Measurements from ENCODE around the gene AP4E1.

AP4E1 gene

DNA sequence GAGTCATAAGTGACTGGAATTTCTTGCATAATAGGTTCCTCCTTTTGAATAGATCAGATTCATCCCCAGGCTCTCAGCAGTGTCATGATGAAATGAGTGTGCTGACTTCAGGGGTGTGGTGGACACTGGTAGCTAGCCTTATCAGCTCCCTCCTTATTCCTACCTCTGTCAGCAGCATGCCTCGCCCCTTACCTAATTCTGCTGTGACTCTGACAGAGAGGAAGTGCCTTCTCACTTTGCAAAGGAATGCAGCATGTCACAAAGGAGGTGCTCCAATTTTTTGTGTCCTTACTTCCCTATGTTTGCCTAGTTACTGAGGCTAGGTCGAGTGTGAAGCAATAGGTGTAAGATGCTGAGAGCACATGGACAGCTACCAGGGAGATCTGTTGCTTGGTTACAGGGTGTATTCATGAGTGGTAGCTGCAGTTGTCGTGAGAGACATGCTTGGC, 95.6 kb downstream of the AP4E1 start:
- TF ChIP-seq POLR2AphosphoS5 (IDR thresholded peaks at IDR 0.05; ENCODE audit: low read depth, low read length) (no peak), SIN3A (IDR thresholded peaks at IDR 0.05; ENCODE audit: borderline replicate concordance, insufficient read depth, low read length) (no peak), FOXP2 (optimal IDR thresholded peaks at IDR 0.05; ENCODE audit: borderline replicate concordance, extremely low read depth, extremely low read length, insufficient read depth) (no peak), TAF1 (IDR thresholded peaks at IDR 0.05; ENCODE audit: borderline replicate concordance, insufficient read depth, low read length) (no peak)
- TF ChIP-seq, protein P1, sequence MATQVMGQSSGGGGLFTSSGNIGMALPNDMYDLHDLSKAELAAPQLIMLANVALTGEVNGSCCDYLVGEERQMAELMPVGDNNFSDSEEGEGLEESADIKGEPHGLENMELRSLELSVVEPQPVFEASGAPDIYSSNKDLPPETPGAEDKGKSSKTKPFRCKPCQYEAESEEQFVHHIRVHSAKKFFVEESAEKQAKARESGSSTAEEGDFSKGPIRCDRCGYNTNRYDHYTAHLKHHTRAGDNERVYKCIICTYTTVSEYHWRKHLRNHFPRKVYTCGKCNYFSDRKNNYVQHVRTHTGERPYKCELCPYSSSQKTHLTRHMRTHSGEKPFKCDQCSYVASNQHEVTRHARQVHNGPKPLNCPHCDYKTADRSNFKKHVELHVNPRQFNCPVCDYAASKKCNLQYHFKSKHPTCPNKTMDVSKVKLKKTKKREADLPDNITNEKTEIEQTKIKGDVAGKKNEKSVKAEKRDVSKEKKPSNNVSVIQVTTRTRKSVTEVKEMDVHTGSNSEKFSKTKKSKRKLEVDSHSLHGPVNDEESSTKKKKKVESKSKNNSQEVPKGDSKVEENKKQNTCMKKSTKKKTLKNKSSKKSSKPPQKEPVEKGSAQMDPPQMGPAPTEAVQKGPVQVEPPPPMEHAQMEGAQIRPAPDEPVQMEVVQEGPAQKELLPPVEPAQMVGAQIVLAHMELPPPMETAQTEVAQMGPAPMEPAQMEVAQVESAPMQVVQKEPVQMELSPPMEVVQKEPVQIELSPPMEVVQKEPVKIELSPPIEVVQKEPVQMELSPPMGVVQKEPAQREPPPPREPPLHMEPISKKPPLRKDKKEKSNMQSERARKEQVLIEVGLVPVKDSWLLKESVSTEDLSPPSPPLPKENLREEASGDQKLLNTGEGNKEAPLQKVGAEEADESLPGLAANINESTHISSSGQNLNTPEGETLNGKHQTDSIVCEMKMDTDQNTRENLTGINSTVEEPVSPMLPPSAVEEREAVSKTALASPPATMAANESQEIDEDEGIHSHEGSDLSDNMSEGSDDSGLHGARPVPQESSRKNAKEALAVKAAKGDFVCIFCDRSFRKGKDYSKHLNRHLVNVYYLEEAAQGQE (IDR thresholded peaks at IDR 0.05; ENCODE audit: insufficient read depth in 1 of 2, low read depth in 2 of 2, low read length in 2 of 2): no peak

DNA sequence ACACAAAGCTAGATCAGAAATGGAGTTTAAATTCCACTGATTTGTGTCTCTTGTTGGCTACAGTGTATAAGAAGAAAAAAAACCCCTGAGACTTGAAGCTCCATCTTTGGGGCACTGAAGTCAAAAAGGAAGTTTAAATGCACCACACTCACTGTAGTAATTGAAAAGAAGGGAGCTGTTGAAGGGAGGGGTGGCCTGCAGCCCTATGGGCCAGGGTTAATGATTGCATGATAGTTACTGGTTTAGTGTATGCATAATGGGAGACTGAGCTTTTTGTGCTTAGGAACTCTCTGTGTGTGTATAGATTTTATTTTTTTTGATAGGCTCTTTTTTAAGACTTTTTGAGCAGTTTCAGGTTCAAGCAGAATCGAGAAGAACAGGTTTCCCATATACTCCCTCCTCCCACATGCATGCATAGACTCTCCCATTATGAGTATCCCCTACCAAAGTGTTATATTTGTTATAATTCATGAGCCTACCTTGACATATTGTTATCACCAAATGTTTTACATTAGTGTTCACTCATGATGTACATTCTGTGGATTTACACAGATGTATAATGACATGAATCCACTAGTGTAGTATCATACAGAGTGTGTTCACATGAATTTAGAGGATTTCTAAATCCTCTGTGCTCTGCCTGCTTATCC, 98.0 kb downstream of the AP4E1 start:
- TF ChIP-seq FOXP2 (optimal IDR thresholded peaks at IDR 0.05; ENCODE audit: borderline replicate concordance, extremely low read depth, extremely low read length, insufficient read depth): no peak
- TF ChIP-seq SIN3A (IDR thresholded peaks at IDR 0.05; ENCODE audit: borderline replicate concordance, insufficient read depth, low read length): no peak
- no peak for TF ChIP-seq POLR2AphosphoS5 (IDR thresholded peaks at IDR 0.05; ENCODE audit: low read depth, low read length)
- TF ChIP-seq, protein P1 (IDR thresholded peaks at IDR 0.05; ENCODE audit: insufficient read depth in 1 of 2, low read depth in 2 of 2, low read length in 2 of 2): no peak
- no peak for TF ChIP-seq TAF1 (IDR thresholded peaks at IDR 0.05; ENCODE audit: borderline replicate concordance, insufficient read depth, low read length)

DNA sequence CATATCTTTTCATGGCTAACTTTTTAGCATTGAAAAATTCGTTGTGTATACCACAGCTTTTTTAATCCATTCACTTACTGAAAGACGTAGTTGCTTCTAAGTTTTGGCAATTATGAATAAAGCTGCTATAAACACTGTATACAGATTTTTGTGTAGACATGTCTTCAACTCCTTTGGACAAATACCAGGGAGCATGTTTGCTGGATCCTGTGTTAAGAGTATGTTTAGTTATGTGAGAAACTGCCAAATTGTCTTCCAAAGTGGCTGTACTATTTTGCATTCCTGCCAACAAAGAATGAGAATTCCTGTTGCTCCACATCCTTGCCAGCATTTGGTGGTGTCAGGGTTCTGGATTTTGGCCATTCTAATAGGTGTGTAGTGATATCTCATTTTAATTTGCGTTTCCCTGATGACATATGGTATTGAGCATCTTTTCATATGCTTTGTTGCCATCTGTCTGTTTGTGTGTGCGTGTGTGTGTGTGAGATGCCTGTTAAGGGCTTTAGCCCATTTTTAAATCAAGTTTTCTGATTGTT, 98.7 kb downstream of the AP4E1 start:
- no peak for TF ChIP-seq POLR2AphosphoS5 (IDR thresholded peaks at IDR 0.05; ENCODE audit: low read depth, low read length)
- TF ChIP-seq, protein P1 (IDR thresholded peaks at IDR 0.05; ENCODE audit: insufficient read depth in 1 of 2, low read depth in 2 of 2, low read length in 2 of 2): no peak
- TF ChIP-seq FOXP2 (optimal IDR thresholded peaks at IDR 0.05; ENCODE audit: borderline replicate concordance, extremely low read depth, extremely low read length, insufficient read depth): no peak
- no peak for TF ChIP-seq SIN3A (IDR thresholded peaks at IDR 0.05; ENCODE audit: borderline replicate concordance, insufficient read depth, low read length)
- TF ChIP-seq TAF1 (IDR thresholded peaks at IDR 0.05; ENCODE audit: borderline replicate concordance, insufficient read depth, low read length): no peak

DNA sequence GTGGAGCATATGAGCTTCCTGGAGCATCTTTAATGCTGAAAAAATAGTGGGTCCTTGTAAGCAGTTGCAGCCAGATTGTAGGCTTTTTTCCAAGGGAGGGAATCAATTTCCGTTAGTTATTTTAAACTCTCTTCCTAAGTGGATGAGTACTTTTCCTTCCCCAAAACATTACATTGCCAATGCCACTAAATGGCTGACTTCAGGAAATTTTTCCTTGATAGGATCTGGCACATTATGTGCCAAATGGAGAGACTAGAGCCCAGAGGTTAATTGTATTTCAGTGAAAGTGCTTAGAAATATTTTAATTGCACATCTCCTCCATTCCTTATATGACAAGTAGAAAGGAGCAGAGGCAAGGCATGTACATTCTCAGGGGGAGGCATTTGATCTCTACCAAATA, 102.7 kb downstream of the AP4E1 start:
- TF ChIP-seq FOXP2 (optimal IDR thresholded peaks at IDR 0.05; ENCODE audit: borderline replicate concordance, extremely low read depth, extremely low read length, insufficient read depth): no peak
- no peak for TF ChIP-seq SIN3A (IDR thresholded peaks at IDR 0.05; ENCODE audit: borderline replicate concordance, insufficient read depth, low read length)
- TF ChIP-seq POLR2AphosphoS5 (IDR thresholded peaks at IDR 0.05; ENCODE audit: low read depth, low read length): no peak
- TF ChIP-seq, protein P1 (IDR thresholded peaks at IDR 0.05; ENCODE audit: insufficient read depth in 1 of 2, low read depth in 2 of 2, low read length in 2 of 2): no peak
- no peak for TF ChIP-seq TAF1 (IDR thresholded peaks at IDR 0.05; ENCODE audit: borderline replicate concordance, insufficient read depth, low read length)
